Ishikawa (cell line): ENCODE data around the gene SERAC1.

ENCODE experiments used
- EGR1 ChIP-seq: IDR thresholded peaks from 2 replicates; pipeline ENCODE4 v1.6.1; 2012
- EP300 ChIP-seq: IDR thresholded peaks from 2 replicates; pipeline ENCODE4 v1.6.1; 2012; ENCODE audit warnings: borderline replicate concordance
- RAD21 ChIP-seq: IDR thresholded peaks from 2 replicates; pipeline ENCODE4 v1.6.1; 2012; ENCODE audit warnings: low read depth
- TEAD4 ChIP-seq: IDR thresholded peaks from 2 replicates; pipeline ENCODE4 v1.6.1; 2012
- ZBTB7A ChIP-seq: IDR thresholded peaks from 2 replicates; pipeline ENCODE4 v1.6.1; 2012; ENCODE audit warnings: low read depth

DNA sequence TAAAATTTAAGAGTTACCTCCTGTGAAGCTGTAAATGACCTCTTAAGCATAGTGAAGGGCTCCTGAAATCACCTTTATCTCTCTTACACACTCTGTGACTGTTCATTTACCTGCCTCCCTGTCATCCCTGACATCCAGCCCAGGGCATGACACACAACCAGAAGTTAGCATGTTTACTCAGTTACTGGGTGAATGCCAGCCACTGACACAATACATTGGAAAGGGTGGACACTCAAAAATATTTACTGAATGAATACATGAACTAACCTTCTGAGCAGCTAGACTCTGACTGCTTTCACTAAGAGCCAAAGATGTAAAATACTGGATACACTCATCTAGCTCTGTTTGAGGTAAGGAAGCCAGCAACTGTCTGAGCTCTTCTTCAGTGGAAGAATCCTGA lies 25.3 kb downstream of the SERAC1 start:
- TF ChIP-seq RAD21 (no peak), TEAD4 (no peak), ZBTB7A (no peak), EP300 (no peak), EGR1 (no peak)
